HG03520 (cell line): ENCODE results near the gene ZSCAN2.
"Not testable (repeated sequence)": the region's sequence is repeated elsewhere in the genome, so short reads cannot be mapped to it uniquely, and the experiment has no call there.

Experiments used
- ATAC-seq: cut with Tn5 transposase; IDR thresholded peaks from one replicate; pipeline ENCODE4 v1.9.1; 2021; ENCODE audit warnings: mild to moderate bottlenecking, moderate library complexity; ENCODE audit not compliant: unreplicated experiment

Gene ZSCAN2

GRCh38 chr15:84600687-84601554 is at the start of gene ZSCAN2:
Gene ZSCAN2, plus strand, starts transcription at chr15:84601009. Its CDS starts 2,919 bp downstream, at chr15:84603928.
- peak; percentile 88 for ATAC-seq

- ATAC-seq = not testable (repeated sequence)
Observed at GRCh38 chr15:84551624-84552023, 49.2 kb upstream of the ZSCAN2 start.

GRCh38 chr15:84552896-84553295 is 47.9 kb upstream of the ZSCAN2 start:
- no peak for ATAC-seq

- not testable (repeated sequence) for ATAC-seq
Observed at GRCh38 chr15:84556690-84557089, 44.1 kb upstream of the ZSCAN2 start.

- ATAC-seq = not testable (repeated sequence)
Observed at GRCh38 chr15:84568021-84568420, 32.8 kb upstream of the ZSCAN2 start.

GRCh38 chr15:84570164-84570735 is 30.6 kb upstream of the ZSCAN2 start:
- ATAC-seq = no peak

- ATAC-seq = no peak
Observed at GRCh38 chr15:84572231-84572630, 28.6 kb upstream of the ZSCAN2 start.

- ATAC-seq = no peak
Observed at GRCh38 chr15:84575493-84575892, 25.3 kb upstream of the ZSCAN2 start.

GRCh38 chr15:84577891-84578290 is 22.9 kb upstream of the ZSCAN2 start:
- ATAC-seq = not testable (repeated sequence)

- ATAC-seq = not testable (repeated sequence)
Observed at GRCh38 chr15:84579261-84579721, 21.5 kb upstream of the ZSCAN2 start.

GRCh38 chr15:84581676-84582428 is 19.0 kb upstream of the ZSCAN2 start:
- not testable (repeated sequence) for ATAC-seq

- no peak for ATAC-seq
Observed at GRCh38 chr15:84582583-84583157, 18.1 kb upstream of the ZSCAN2 start.

- ATAC-seq = not testable (repeated sequence)
Observed at GRCh38 chr15:84583921-84584320, 16.9 kb upstream of the ZSCAN2 start.

- ATAC-seq = no peak
Observed at GRCh38 chr15:84586696-84587095, 14.1 kb upstream of the ZSCAN2 start.

GRCh38 chr15:84588053-84588874 is 12.5 kb upstream of the ZSCAN2 start:
- peak; percentile 90 for ATAC-seq

GRCh38 chr15:84590406-84590805 is 10.4 kb upstream of the ZSCAN2 start:
- ATAC-seq = no peak

- ATAC-seq = no peak
Observed at GRCh38 chr15:84591815-84592214, 9.0 kb upstream of the ZSCAN2 start.

- ATAC-seq = no peak
Observed at GRCh38 chr15:84594617-84595290, 6.1 kb upstream of the ZSCAN2 start.

GRCh38 chr15:84595660-84596059 is 5.1 kb upstream of the ZSCAN2 start:
- ATAC-seq = no peak

- ATAC-seq = no peak
Observed at GRCh38 chr15:84597296-84597695, 3.5 kb upstream of the ZSCAN2 start.
